ENCODE measurements around the gene MATN1. TPM values are rescaled to one million over a fixed set of nuclear protein-coding genes. Genes with fewer than 3 reads are reported as not detected.

MATN1 gene
- total and polyA plus RNA-seq, 7 donors, result 0.09 to 0.54 (median 0.36) TPM; not detected in 4

DNA sequence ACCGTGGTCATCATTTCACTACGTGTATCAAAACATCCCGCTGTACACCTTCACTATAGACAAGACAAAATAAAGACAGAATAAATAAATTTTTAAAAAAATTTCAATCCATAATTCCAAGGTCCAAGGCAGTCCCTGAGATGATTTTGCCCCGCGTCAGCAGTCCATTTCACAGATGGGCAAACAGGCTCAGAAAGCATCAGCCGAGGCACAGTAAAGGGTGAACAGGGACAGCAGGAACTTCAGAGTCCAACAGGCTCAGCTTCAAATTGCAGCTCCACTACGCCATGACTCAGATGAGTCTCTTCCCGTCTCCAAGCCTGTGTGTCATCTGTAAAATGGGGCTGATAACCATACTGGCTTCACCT, 15.0 kb downstream of the MATN1 start:
- no peaks in the 10 kb centered on the region for H3K27me3 ChIP-seq
- no peak overlapping the region for H3K27ac ChIP-seq
- no peak for DNase-seq
- 51 to 55% methylated on average over 8 of the region's 8 CpGs for WGBS, 2 donors
- H3K9me3 ChIP-seq, result no peaks in the 10 kb centered on the region
- H3K4me1 ChIP-seq, result peaks cover 0 to 44% (median 36%) of the 10 kb centered on the region in 4 donors
- TF ChIP-seq POLR2A (IDR thresholded peaks at IDR 0.05), result no peak
- no peak for TF ChIP-seq EP300 (IDR thresholded peaks at IDR 0.05)
- no peak for TF ChIP-seq CTCF (IDR thresholded peaks at IDR 0.05)
- TF ChIP-seq POLR2AphosphoS5 (IDR thresholded peaks at IDR 0.05), result no peak
- no peak overlapping the region for H3K4me3 ChIP-seq
- intact Hi-C loops (cut with DNase I), result loop anchor here (2.0 to 10.0 kb wide), 5 partner anchors 326 to 1821 kb away; partner anchors contain the start of genes PTPRU and TMEM200B
- H3K36me3 ChIP-seq, result no peaks in the 10 kb centered on the region

DNA sequence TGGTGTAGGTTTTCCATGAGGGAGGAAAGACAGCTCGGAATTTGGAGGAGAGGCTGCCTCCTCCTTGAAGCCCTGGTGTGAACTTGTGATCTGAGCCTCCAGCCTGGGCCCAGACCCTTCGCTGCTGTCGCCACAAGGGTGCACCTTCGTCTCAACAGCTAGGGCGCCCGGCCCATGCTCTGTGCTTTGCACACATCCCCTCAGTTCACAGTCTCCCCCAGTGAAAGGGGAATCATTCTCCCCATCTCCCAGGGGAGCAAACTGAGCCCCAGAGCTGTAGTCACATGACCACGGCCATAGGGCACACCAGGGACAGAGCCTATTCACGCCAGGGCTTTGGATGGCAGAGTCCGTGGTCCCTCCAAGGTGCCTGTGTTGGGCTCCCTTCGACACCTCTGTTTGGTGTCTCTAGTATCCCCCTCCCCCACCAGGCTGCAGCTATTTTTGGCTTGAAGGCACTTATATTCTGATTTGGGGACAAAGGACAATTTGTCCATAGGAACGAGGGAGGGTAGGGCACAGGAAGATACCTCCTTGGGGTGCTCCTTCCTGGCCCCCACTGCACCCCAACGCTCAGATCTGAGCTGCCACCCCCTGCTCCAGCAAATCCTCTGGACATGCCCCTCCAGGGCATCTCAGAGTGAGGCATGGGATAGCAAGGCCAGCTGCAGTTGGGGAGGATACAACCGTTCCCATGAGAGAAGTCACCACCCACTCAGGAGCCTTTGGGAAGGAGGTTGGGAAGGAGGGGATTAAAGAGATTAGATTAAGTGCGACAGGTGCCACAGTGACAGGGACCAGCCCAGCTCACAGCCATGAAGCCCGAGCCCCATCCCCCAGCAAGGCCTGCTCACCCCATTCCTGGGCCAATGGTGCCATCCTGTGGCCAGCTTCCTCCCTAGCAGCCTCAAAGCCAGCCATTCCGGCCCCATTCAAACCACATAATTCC, 15.7 kb downstream of the MATN1 start:
- no peak overlapping the region for H3K27ac ChIP-seq
- H3K27me3 ChIP-seq, result no peaks in the 10 kb centered on the region
- DNase-seq, result peak; percentile 87
- H3K4me1 ChIP-seq, result peaks cover 0 to 44% (median 36%) of the 10 kb centered on the region in 4 donors
- intact Hi-C loops (cut with DNase I), result loop anchor here (2.0 to 10.0 kb wide), 5 partner anchors 325 to 1820 kb away; partner anchors contain the start of genes PTPRU and TMEM200B
- no peaks in the 10 kb centered on the region for H3K9me3 ChIP-seq
- H3K36me3 ChIP-seq, result no peaks in the 10 kb centered on the region
- WGBS, 2 donors, result 48 to 57% methylated on average over 16 of the region's 16 CpGs
- peak; percentile 81 to 94 (median 90) for TF ChIP-seq CTCF (IDR thresholded peaks at IDR 0.05)
- TF ChIP-seq POLR2AphosphoS5 (IDR thresholded peaks at IDR 0.05), result no peak
- TF ChIP-seq EP300 (IDR thresholded peaks at IDR 0.05), result no peak
- no peak overlapping the region for H3K4me3 ChIP-seq

GRCh38 chr1:30706528-30706927, 16.9 kb downstream of the MATN1 start:
- intact Hi-C loops (cut with DNase I), result loop anchor here (5.0 to 10.0 kb wide), 3 partner anchors 324 to 1819 kb away; partner anchors contain the start of gene TMEM200B
- DNase-seq, result peak; percentile 88
- H3K4me1 ChIP-seq, result peaks cover 0 to 47% (median 37%) of the 10 kb centered on the region in 4 donors
- 22 to 44% methylated on average over 9 of the region's 9 CpGs for WGBS, 2 donors
- no peaks in the 10 kb centered on the region for H3K27me3 ChIP-seq
- no peaks in the 10 kb centered on the region for H3K36me3 ChIP-seq
- TF ChIP-seq EP300 (IDR thresholded peaks at IDR 0.05) (no peak), POLR2A (IDR thresholded peaks at IDR 0.05) (no peak), CTCF (IDR thresholded peaks at IDR 0.05) (no peak), POLR2AphosphoS5 (IDR thresholded peaks at IDR 0.05) (peak in 3 of 4 donors; percentile 22 to 38 (median 26))
- H3K4me3 ChIP-seq, result no peak overlapping the region
- H3K9me3 ChIP-seq, result no peaks in the 10 kb centered on the region
- peak overlapping the region in 1 of 4 donors; percentile 1 for H3K27ac ChIP-seq

DNA sequence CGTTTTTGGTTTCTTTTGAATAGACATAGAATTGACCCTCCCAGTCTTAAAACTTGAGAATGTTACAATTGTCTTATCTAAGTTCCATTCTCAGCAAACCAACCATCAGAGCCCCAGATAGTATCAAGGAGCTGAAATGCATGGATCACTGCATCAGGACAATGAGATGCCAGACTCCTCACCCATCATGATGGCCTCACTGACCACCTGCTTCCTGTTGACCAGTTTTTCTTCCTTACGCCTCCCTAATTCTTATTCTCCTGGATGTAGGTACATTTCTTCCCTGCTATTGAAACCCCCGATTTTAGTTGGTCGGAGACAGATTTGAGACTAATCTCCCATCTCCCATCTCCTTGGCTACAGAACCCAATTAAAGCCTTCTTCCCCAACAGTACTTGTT, 17.7 kb downstream of the MATN1 start:
- TF ChIP-seq CTCF (IDR thresholded peaks at IDR 0.05), result no peak
- TF ChIP-seq POLR2A (IDR thresholded peaks at IDR 0.05), result no peak
- TF ChIP-seq POLR2AphosphoS5 (IDR thresholded peaks at IDR 0.05), result no peak
- TF ChIP-seq EP300 (IDR thresholded peaks at IDR 0.05), result no peak
- Histone ChIP-seq H3K27ac (peak overlapping the region in 2 of 4 donors; percentile 77 to 81), H3K4me1 (peaks cover 0 to 55% (median 44%) of the 10 kb centered on the region in 4 donors), H3K9me3 (no peaks in the 10 kb centered on the region), H3K36me3 (no peaks in the 10 kb centered on the region), H3K4me3 (no peak overlapping the region), H3K27me3 (no peaks in the 10 kb centered on the region)
- DNase-seq, result no peak
- intact Hi-C loops (cut with DNase I), result loop anchor here (5.0 to 10.0 kb wide), 3 partner anchors 323 to 1818 kb away; partner anchors contain the start of gene TMEM200B
- WGBS, 2 donors, result 57 to 70% methylated on average over 4 of the region's 4 CpGs
